Neural cell (in vitro differentiated cells): Measurements from ENCODE around the gene CILP. TPM values are rescaled to one million over a fixed set of nuclear protein-coding genes. Genes with fewer than 3 reads are reported as not detected.

Experiments
- H2AFZ ChIP-seq: fragments of 200-600, 300-800 bp; sonication (generic), shearing (Covaris generic); 2 replicates; pipeline ENCODE4 v1.6.0; 2014; ENCODE audit warnings: low read depth, mild to moderate bottlenecking, antibody characterized with exemption, low read length, moderate library complexity
- H3F3A ChIP-seq: fragments of 200-600 bp; shearing (Covaris generic); 2 replicates; pipeline ENCODE4 v1.6.1; 2016; ENCODE audit warnings: mild to moderate bottlenecking, moderate library complexity, mixed read lengths, antibody characterized with exemption, low read length; ENCODE audit not compliant: insufficient read depth, poor library complexity, severe bottlenecking
- H3K27ac ChIP-seq: fragments of 200-600, 300-800 bp; sonication (generic), shearing (Covaris generic); 2 replicates; pipeline ENCODE4 v1.5.1; 2014; ENCODE audit warnings: mild to moderate bottlenecking, low read length, moderate library complexity
- H3K27me3 ChIP-seq: fragments of 300-800, 200-600 bp; sonication (generic), shearing (Covaris generic); 2 replicates; pipeline ENCODE4 v1.6.0; 2014; ENCODE audit warnings: mild to moderate bottlenecking, low read depth, low read length, moderate library complexity; ENCODE audit not compliant: insufficient read depth
- H3K36me3 ChIP-seq: fragments of 300-800, 200-600 bp; sonication (generic), shearing (Covaris generic); 2 replicates; pipeline ENCODE4 v1.5.1; 2014; ENCODE audit warnings: mild to moderate bottlenecking, antibody characterized with exemption, low read length, moderate library complexity; ENCODE audit not compliant: insufficient read depth
- H3K4me2 ChIP-seq: fragments of 300-800, 200-600 bp; sonication (generic), shearing (Covaris generic); 2 replicates; pipeline ENCODE4 v1.6.0; 2014; ENCODE audit warnings: mild to moderate bottlenecking, low read length
- H3K4me3 ChIP-seq: fragments of 300-800, 200-600 bp; sonication (generic), shearing (Covaris generic); 2 replicates; pipeline ENCODE4 v1.5.1; 2014; ENCODE audit warnings: mild to moderate bottlenecking, low read length, moderate library complexity
- H3K79me2 ChIP-seq: fragments of 200-600 bp; shearing (Covaris generic); replicated peaks from 2 replicates; pipeline ENCODE4 v1.6.0; 2014; ENCODE audit warnings: mild to moderate bottlenecking, low read length, moderate library complexity; ENCODE audit not compliant: insufficient read depth
- H3K9ac ChIP-seq: fragments of 300-800, 200-600 bp; sonication (generic), shearing (Covaris generic); 2 replicates; pipeline ENCODE4 v1.6.1; 2016; ENCODE audit warnings: mild to moderate bottlenecking, low read length, mixed read lengths
- H3K9me2 ChIP-seq: fragments of 200-600 bp; shearing (Covaris generic); 2 replicates; pipeline ENCODE4 v1.6.1; 2016; ENCODE audit warnings: mild to moderate bottlenecking, low read length, mixed read lengths; ENCODE audit not compliant: insufficient read depth
- H3K9me3 ChIP-seq: fragments of 200-600, 300-800 bp; sonication (generic), shearing (Covaris generic); 2 replicates; pipeline ENCODE4 v1.6.1; 2016; ENCODE audit warnings: mild to moderate bottlenecking, mixed run types, low read length, moderate library complexity, mixed read lengths
- H4K20me1 ChIP-seq: fragments of 200-600 bp; shearing (Covaris generic); 2 replicates; pipeline ENCODE4 v1.6.1; 2016; ENCODE audit warnings: mild to moderate bottlenecking, mixed run types; ENCODE audit not compliant: insufficient read depth
- EP300 ChIP-seq: fragments of 450-650 bp; conservative IDR thresholded peaks from 2 replicates; pipeline ENCODE4 v1.6.1; 2014; ENCODE audit warnings: antibody characterized with exemption, mild to moderate bottlenecking, moderate library complexity; ENCODE audit not compliant: poor library complexity, severe bottlenecking
- EZH2 ChIP-seq: fragments of 200-600, 300-800 bp; shearing (Covaris generic), sonication (generic); IDR thresholded peaks from 2 replicates; pipeline ENCODE4 v1.6.1; 2014; ENCODE audit warnings: antibody characterized with exemption, low read length, borderline replicate concordance, mild to moderate bottlenecking; ENCODE audit not compliant: insufficient read depth, poor library complexity, severe bottlenecking
- MXI1 ChIP-seq: fragments of 450-650 bp; conservative IDR thresholded peaks from 2 replicates; pipeline ENCODE4 v1.6.1; 2014; ENCODE audit warnings: antibody characterized with exemption, mild to moderate bottlenecking; ENCODE audit not compliant: poor library complexity, severe bottlenecking
- POLR2AphosphoS5 ChIP-seq: IDR thresholded peaks from 2 replicates; pipeline ENCODE4 v1.6.1; 2012
- RAD21 ChIP-seq: fragments of 450-650 bp; conservative IDR thresholded peaks from 2 replicates; pipeline ENCODE4 v1.6.1; 2014; ENCODE audit warnings: antibody characterized with exemption, mild to moderate bottlenecking, moderate library complexity
- REST ChIP-seq: IDR thresholded peaks from 2 replicates; pipeline ENCODE4 v1.6.1; 2012; ENCODE audit warnings: borderline replicate concordance
- SMC3 ChIP-seq: fragments of 450-650 bp; conservative IDR thresholded peaks from 2 replicates; pipeline ENCODE4 v1.6.1; 2014; ENCODE audit warnings: antibody characterized with exemption, mild to moderate bottlenecking, moderate library complexity; ENCODE audit not compliant: poor library complexity
- TAF1 ChIP-seq: IDR thresholded peaks from 2 replicates; pipeline ENCODE4 v1.6.1; 2012; ENCODE audit warnings: low read depth
- polyA plus RNA-seq: library from polyadenylated mRNA; depleted of rRNA; stranded (reverse); fragments of >200 nt; gene quantifications from 2 replicates; pipeline ENCODE4 v1.2.3, GENCODE V29; 2014
- TF ChIP-seq, protein P1 (sequence below): fragments of 450-650 bp; IDR thresholded peaks from 2 replicates; pipeline ENCODE4 v1.5.1; 2014; ENCODE audit warnings: antibody characterized with exemption, mild to moderate bottlenecking, moderate library complexity; ENCODE audit not compliant: poor library complexity, severe bottlenecking

Gene CILP
- polyA plus RNA-seq, 1 donor from 2014 or later, result 1.4 TPM

DNA sequence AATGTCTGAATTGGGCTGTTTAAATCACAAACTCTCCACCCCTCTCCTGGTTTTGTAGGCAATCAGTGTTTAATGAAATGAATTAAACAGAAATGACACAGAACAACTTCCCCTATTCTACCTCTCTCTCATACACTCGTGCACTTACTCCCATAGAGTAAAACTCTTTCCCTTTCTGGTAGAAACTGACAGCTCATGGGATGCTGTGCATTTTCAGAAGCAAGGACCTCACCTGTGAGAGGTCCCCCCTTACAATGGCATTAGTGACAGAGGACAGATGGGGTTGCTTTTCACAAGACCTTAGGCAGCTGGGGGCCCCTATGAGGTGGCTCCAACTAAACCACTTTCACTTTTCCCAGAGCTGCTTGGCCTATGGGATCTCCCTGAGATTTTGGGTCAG is 43.5 kb upstream of the CILP start:
- no peak overlapping the region for H3K27ac ChIP-seq
- H3F3A ChIP-seq, result no peaks in the 10 kb centered on the region
- no peaks in the 10 kb centered on the region for H3K9me3 ChIP-seq
- H3K9ac ChIP-seq, result no peak overlapping the region
- H3K4me2 ChIP-seq, result no peak overlapping the region
- no peaks in the 10 kb centered on the region for H3K36me3 ChIP-seq
- no peaks in the 10 kb centered on the region for H3K79me2 ChIP-seq
- no peak overlapping the region for H2AFZ ChIP-seq
- H3K4me3 ChIP-seq, result no peak overlapping the region
- no peaks in the 10 kb centered on the region for H3K27me3 ChIP-seq
- no peaks in the 10 kb centered on the region for H3K9me2 ChIP-seq
- H4K20me1 ChIP-seq, result no peaks in the 10 kb centered on the region
- TF ChIP-seq POLR2AphosphoS5 (no peak), EP300 (no peak), MXI1 (no peak), EZH2 (no peak), RAD21 (no peak)

DNA sequence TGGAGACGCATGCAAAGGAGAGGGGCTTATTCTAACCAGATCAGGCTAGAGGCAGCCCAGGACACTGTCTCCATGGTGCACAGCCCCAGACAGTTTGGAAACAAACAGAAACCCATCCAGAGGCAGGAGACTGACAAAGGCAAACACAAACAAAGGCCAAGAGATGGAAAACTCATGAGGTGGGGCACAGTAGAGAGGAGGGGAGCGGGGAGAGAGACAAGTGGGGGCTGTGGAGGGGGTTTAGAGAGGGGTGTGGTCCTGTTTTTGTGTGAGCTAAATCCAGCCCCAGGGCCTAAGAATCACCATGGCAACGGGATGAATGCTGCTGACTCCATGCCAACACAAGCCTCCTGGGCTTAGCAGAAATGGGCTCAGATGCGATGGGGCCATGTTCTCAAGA is 43.1 kb upstream of the CILP start:
- Histone ChIP-seq H3K27me3 (no peaks in the 10 kb centered on the region), H3K27ac (no peak overlapping the region), H3K4me3 (no peak overlapping the region), H3K4me2 (no peak overlapping the region), H3K9me3 (no peaks in the 10 kb centered on the region), H4K20me1 (no peaks in the 10 kb centered on the region), H3K9me2 (no peaks in the 10 kb centered on the region), H3K9ac (no peak overlapping the region), H3K36me3 (no peaks in the 10 kb centered on the region), H3K79me2 (no peaks in the 10 kb centered on the region), H2AFZ (no peak overlapping the region), H3F3A (no peaks in the 10 kb centered on the region)
- TF ChIP-seq SMC3, result no peak
- TF ChIP-seq, protein P1, sequence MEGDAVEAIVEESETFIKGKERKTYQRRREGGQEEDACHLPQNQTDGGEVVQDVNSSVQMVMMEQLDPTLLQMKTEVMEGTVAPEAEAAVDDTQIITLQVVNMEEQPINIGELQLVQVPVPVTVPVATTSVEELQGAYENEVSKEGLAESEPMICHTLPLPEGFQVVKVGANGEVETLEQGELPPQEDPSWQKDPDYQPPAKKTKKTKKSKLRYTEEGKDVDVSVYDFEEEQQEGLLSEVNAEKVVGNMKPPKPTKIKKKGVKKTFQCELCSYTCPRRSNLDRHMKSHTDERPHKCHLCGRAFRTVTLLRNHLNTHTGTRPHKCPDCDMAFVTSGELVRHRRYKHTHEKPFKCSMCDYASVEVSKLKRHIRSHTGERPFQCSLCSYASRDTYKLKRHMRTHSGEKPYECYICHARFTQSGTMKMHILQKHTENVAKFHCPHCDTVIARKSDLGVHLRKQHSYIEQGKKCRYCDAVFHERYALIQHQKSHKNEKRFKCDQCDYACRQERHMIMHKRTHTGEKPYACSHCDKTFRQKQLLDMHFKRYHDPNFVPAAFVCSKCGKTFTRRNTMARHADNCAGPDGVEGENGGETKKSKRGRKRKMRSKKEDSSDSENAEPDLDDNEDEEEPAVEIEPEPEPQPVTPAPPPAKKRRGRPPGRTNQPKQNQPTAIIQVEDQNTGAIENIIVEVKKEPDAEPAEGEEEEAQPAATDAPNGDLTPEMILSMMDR, result no peak
- no peak for TF ChIP-seq EZH2
- TF ChIP-seq REST, result no peak
- TF ChIP-seq RAD21, result no peak
- no peak for TF ChIP-seq POLR2AphosphoS5
- TF ChIP-seq MXI1, result no peak
- TF ChIP-seq TAF1, result no peak
- TF ChIP-seq EP300, result no peak
